ENCODE results near the gene WNT9B.

DNA sequence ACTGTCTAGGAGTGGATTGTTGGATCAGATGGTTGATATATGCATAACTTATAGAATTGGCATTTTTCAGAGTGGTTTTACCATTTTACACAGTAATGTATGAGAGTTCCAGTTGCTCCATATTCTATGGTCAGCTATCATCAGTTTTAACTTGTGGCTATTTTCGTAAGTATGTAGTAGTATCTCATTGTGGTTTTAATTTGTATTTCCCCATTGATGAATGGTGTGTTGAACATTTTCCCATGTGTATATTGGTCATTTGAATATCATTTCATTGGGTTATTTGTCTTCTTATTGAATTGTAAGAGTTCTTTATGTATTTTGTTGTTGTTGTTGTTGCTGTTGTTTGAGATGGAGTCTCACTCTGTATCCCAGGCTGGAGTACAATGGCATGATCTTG lies 6.2 kb downstream of the WNT9B start:
- TF ChIP-seq POLR2AphosphoS5 (IDR thresholded peaks at IDR 0.05; ENCODE audit: borderline replicate concordance, low read depth, low read length) (no peak), EZH2 (IDR thresholded peaks at IDR 0.05) (no peak)
